HG02852 (cell line): ENCODE results near the gene TMEM131L.
A peak's percentile ranks its signal among the peaks of the same experiment; 100 is the strongest.

ENCODE experiments used
- ATAC-seq: cut with Tn5 transposase; IDR thresholded peaks from one replicate; pipeline ENCODE4 v1.9.1; 2021; ENCODE audit warnings: mild to moderate bottlenecking, moderate library complexity; ENCODE audit not compliant: unreplicated experiment

Gene TMEM131L

DNA sequence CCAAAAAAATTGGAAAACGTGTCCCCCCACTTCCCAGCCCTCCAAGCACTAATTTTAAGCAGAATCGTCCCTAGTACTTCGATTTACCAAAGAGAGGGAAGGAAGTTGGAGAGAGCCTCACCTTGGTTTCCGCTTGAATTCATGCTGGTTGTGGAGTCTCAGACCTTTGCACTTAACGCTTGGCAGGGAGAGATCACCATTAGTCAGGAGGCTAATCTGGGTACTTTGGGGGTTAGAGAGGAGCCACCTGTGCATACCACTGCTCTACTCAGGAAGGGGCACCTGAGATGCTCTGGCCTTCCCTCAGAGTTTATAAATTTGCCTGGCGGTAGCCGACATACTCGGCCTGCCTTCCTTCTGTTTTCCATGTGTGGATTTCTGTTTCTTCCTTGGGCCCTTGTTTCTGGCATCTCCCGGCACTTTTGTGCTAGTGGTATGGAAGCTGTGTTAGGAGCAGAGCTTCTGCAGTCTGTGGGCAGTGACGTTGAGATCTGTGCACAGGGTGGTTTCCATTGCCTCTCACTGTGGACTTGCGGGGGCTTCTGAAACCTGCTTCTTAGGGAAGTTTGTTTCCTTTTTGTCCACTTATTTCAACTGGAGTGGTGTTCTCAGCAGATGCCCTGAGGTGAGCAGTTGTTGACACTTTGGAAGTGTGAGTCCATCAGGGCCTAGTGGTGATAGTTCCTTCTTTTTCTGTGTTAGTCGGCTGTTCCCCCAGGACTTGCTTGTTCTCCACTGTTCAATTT lies 104.2 kb downstream of the TMEM131L start:
- peak; percentile 65 for ATAC-seq

DNA sequence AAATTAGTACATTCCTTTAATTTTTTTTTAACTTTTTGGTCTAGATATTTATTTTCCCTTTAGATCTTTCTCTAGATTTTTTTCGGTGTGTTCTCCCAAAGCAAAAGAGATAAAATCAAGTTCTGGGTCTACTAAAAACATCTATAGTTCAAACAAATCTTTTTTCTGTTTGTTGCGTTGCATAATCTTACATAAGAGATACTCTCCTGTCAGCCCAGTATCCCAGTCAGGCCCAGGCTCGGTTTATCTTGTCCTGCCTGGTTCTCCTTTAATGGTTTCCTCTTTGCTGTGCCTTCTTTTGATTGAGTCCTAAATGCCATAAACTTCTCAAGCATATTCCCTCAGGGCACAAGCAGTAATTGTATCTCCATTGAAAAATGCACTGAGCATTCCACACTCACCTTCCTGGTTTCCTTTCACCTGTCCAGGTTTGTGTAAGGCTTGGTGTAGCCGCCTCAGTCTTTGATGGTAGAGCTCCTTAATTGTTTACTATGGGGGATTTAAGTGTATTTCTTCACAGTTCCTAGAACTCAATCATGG lies 104.9 kb downstream of the TMEM131L start:
- ATAC-seq = no peak

DNA sequence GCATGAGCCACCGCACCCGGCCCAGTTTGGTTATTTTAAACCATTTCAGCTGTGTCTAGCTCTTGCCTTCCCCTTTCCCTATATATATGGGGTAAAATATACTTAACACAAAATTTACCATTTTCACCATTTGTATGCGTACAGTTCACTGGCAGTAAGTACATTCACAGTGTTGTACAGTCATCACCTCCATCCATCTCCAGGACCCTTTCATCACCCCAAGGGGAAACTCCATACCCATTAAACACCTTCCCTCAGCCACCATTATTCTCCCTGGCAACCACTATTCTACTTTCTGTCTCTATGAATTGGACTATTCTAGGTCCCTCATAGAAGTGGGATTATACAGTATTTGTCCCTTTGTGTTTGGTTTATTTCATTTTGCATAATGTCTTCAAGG lies 106.4 kb downstream of the TMEM131L start:
- no peak for ATAC-seq

DNA sequence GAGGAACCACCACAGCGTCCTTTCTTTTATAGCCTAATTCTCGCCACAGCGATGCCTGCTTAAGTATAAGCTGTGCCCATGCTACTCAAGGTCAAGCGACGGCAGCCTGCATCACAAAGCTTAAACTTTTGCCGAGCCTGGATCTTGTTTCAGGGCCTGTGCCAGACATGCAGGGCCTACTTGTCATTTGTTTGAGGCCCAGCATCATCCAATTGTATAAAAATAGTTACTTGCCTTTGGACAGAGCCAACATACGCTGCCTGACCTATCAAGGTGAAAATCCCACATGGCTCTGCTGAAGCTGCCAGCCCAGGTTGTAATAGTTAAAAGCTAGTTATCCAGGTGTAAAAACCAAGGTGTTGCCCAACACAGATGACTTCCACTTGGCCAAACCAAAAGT lies 107.1 kb downstream of the TMEM131L start:
- no peak for ATAC-seq

DNA sequence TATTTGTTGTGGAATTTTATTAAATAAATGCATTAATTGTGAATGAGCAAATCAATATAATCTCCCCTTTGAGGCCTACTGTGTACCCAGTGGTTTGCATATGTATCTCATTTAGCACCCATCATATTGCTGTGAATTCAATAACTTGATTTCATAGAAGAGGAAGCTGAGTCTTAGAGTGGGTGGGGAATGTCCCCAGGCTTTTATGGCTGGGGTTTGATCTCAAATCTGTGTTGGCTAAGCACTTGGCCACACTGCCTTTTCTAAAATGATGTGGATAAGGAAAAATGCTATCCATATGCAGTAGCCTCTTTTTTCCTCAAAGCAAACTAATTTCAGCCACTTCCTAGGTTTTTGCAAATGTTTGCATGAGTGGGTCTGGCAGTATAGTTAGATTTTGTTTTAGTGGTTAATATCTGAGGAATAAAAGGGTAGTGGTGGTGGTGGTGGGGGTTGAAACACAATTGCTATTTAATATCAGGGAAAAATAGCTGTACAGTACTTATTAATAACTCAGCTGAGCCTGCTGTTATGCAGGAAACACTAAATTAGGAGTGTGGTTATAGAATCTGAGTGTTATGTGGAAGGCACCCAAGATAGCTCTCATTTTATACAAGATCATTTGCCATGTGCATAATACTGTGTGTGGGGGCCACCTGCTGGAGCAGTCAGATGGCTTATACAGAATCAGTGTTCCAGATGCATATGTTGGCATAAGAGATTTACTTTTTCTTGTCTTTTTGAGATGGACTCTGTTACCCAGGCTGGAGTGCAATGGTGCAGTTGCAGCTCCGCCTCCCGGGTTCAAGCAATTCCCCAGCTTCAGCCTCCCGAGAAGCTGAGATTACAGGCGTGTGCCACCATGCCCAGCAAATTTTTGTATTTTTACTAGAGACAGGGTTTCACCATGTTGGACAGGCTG lies 108.0 kb downstream of the TMEM131L start:
- ATAC-seq = no peak

DNA sequence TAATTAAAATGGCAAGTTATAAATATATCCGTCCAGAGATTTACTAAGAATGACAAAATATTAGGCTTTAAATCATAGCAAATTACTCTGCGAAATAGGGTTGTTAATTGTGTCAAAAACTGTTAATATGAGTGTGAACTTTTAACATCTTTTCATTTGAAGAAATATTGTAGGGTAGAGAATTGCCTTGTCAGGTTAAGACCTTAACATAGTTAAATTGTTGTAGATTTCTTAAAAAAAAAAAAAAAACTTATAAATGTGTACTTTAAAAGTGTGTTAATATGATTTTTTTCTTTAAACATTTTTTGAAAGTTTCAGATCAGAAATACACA lies 110.2 kb downstream of the TMEM131L start:
- ATAC-seq = no peak

DNA sequence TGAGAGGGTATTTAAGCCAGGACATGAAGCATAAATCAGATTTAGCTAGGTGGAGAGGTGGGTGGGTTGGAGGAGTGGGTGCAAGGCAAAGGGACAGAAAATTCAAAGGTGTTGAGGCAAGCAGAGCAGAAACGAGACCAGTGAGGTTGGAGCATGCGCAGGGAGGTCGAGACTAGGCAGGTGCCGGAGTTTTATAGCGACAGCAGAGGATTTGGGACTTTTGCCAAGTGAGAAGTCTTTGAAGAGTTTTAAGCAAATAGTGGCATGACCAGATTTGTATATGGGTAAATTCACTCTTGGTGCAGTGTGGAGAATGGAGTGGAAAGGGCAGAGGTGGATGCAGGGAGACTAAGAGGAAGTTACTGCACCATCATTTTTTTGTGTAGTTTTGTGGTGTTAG lies 110.9 kb downstream of the TMEM131L start:
- no peak for ATAC-seq

DNA sequence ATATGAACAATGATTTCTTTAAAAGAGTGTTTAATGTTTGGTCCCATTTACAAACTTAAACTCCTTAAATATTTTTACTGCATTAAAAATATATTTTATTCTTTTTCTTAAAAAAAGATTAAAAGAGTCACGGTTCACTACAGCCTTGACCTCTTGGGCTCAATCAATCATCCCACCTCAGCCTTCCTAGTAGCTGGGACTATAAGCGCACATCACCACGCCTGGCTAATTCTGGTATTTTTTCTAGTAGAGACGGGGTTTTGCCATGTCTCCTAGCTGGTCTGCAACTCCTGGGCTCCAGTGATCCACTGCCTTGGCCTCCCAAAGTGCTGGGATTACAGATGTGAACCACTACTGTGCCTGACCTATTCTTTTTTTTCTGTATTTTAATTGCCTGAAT lies 113.2 kb downstream of the TMEM131L start:
- no peak for ATAC-seq

DNA sequence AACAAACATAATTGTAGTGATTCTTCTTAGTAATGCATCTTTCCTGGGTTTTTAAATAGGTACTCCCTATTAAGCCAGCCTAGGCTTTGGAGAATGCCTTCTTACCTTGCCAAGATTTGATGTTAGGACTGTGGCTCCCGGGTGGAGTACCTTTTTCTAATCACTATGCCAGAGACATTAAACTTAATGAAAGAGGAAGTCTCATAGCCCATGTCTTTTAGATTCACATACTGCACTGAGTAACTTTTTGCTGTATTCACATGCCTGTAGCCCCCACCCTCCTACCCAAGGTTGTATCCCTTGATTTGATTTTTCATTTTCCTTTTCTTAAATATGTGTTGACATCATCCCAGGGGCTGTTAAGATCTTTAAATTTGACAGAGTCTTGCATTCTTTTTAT lies 113.7 kb downstream of the TMEM131L start:
- ATAC-seq = no peak

DNA sequence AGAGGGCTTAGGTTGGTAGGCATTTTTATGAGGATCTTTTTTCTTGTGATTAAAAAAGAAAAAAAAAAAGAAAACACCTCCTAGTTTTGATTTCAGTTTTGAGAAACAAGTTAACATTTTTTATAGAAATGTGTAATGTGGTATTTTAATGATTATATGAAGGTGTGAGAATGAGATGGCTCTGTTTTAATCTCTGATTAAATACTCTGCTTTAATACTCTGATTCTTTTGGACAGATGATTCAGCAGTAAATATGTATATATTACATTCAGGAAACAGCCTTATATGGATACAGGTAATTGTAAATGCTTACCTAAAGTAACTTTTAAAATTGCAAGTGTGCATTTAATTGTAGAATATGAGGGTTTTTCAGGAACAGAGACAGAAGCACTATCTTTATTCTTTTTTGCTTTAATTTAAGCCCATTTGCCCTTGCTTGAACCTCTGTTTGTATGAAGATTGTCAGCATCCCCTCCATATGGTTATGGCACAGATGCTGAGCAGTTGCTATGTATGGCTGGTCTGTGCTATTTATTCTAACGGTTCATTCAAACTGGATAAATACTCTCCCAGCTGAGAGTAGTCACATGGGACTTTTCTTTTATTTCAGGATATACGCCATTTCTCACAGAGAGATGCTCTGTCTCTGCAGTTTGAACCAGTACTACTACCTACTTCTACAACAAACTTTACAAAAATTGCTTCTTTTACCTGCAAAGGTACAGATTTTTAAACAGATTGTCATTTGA lies 117.0 kb downstream of the TMEM131L start:
- ATAC-seq = no peak

DNA sequence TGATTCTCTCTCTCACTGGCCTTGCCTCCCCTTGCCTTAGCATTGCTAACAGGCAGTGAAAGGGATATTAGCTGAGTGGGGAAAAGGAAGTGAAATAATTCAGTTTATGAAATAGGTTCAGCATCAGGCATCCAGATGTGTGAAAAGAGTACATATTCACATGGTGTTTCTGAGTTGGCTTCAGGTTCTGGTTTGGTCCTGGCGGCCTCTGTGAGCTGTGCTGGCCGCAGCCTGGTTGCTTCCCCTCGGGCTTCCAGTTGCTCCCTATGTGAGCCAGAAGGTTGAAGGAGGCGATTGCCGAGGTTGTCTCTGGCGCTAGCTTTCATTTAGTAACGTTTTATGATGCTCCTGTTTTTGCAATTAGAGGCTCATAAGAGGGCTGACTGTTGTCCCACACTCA lies 118.9 kb downstream of the TMEM131L start:
- ATAC-seq = no peak

DNA sequence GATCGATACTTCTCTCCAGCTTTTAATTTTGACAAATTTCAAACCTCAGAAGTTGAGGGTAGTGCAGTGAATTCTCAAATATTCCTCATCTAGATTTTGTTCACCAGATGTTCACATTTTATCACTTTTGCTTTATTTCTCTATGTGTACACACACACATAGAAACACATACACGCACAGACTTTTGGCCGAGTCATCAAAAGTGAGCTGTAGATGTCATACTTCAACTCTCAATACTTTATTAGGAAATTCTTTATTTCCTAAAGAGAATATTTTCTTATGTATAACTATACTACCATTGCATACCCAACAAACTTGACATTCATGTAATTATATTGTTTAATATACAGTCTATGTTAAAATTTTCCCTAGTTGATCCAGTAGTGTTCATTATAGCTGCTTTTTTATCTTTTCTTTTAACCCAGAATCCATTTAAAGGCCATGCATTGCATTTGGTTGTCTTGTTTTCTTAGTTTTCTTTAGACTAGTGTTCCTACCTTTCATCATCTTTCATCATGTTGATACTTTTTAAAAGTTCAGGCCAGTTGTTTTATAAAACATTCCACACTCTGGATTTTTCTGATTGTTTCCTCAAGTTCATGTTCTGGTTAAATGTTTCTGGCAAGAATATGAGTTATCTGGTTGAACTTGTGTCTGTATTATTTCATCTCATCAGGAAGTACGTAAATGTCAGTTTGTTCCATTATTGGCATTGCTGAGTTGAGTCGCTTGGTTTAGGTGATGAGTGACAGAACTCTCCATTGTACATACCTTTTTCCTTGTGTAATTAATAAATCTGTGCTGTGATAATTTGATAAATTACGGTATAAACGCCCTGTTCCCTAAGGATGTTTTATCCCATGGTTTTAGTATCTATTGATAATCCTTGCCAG lies 123.8 kb downstream of the TMEM131L start:
- no peak for ATAC-seq

DNA sequence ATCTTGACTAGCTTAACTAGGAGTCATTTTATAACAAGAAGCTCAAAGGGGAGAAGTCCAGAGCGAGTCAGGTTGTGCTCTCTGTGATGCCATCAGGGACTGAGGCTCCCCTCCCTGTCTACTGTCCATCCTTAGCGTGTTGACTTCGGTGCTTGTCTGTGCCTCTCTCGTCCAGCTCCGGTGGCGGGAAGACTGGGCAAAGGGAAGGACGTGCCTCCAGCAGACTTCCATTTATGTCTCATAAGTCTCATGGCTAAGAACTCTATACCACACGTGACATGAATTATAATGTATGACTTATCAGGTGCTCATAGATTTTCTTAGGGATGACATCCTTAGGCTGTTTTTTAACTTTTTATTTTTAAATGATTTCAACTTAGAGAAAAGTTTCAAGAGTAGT lies 125.3 kb downstream of the TMEM131L start:
- ATAC-seq = no peak

DNA sequence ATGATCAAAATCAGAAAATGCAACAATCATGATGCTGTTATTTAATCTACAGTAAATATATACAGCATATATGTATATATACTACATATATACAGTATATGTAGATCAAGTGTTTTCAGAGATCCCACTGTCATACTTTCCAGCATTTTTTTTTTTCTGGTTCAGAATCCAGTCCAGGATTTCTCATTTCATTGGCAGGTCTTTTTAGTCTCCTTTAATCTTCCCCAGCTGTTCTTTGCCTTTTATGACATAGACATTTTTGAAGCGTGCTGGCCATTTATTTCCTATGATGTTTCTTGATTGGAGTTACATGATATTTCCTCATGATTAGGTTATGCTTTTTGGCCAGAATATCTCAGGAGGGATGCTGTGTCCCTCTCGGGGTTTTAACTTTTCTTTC lies 125.9 kb downstream of the TMEM131L start:
- no peak for ATAC-seq

DNA sequence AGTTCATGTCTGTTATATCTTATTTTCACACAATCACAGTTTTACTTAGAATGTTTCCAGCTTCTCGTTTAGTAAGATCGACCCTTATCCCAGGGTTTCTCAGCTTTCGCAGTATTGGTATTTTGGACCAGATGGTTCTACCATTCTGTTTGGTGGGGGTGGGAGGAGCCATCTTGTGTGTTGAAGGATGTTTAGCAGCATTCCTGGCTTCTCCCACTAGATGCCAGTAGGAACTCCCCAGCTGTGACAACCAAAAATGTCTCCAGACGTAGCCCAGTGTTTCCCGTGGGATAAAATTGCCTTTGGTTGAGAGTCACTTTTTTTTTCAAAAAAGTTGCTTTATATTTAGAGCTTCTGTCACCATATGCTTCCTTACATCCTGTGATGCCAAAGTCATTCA lies 127.0 kb downstream of the TMEM131L start:
- no peak for ATAC-seq

DNA sequence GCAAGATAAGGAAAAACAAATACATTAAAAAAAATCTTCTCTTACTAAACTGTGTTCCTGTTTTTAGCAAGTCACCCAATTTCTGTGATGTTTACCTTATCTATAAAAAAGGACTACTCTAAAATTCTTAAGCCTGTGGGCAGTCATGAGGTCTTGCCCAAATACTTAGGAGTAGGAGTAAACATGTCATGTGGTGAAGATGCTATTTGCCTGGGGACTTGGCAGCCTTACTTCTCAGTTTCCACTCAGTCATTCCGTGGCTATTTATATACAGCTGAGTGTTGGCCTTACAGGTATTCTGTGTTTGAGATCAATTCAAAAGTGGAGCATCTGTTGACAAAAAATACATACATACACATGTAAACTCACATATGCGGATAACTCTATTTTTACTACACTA lies 128.1 kb downstream of the TMEM131L start:
- ATAC-seq = no peak

DNA sequence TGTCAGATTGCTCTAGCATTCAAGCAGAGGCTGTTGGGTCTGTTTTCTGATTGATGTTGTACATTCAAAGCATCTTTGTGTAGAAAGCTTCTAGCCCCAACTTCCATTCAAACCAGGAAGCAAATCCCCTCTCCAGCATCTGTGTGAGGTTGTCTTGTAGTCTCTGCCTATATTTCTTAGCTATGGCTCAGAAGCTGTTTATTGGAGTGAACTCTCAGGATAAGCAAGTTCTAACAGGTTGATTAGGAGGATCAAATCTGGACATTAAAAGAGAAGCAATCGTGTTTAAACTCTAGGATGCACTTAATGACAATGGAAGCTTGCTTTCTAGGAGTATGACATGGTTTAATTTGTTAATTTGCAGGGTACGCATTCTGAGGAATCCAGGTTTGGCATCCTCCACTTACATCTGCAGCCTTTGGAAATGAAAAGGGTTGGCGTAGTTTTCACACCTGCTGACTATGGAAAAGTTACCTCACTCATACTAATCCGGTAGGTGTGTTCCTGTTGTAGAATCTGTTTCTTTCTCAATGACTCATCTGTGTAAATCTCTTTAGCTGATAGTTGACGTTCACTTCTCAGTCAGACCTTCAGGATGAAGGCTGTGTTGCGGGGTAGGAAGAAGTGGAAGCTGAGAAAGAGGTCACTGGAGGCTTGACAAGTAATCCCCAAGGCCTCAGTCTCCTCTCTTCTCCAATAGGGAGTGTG lies 129.9 kb downstream of the TMEM131L start:
- no peak for ATAC-seq

DNA sequence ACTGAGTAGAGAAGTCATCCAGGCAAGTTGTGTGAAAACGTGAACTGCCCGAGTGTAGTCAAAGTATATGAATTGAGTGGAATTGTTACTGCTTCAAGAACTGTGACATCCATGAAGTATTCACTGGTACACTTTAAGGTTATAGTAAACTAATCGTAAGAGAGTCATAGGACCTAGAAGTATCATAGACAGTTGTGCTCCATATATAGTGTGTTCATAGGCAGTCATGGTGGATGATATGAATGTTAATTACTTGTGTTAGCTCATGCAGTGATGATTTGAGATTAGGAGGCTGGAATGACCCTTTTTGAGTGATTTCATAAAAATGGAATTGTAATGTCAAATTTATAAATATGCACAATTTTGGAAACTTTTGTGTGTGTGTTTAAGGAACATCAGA lies 136.6 kb downstream of the TMEM131L start:
- no peak for ATAC-seq

DNA sequence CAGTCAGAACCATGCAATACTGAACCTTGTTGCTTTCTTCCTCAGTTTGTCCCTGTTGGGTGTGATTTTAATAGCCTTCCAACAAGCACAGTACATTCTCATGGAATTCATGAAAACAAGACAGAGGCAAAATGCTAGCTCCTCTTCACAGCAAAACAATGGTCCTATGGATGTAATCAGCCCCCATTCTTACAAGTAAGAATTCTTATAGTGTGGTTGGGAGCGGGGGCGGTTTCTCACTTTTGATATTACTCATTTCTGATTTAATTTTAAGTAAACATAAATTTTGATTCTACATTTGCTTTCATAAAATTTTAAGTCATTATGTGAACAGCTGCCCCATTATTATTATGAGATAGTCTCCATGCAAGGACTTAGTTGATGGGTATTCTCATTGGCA lies 137.1 kb downstream of the TMEM131L start:
- no peak for ATAC-seq

DNA sequence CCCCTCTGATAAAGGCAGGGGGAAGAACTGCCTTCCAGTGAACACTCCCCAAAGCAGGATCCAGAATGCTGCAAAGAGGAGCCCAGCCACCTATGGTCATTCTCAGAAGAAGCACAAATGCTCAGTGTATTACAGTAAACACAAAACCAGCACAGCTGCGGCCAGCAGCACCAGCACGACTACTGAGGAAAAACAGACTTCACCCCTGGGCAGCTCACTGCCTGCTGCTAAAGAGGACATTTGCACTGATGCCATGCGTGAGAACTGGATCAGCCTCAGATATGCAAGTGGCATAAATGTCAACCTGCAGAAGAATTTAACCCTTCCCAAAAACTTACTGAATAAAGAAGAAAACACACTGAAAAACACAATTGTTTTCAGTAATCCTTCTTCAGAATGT lies 137.7 kb downstream of the TMEM131L start:
- ATAC-seq = no peak
